ENCODE measurements around the gene ARHGAP8. TPM values are rescaled to one million over a fixed set of nuclear protein-coding genes. Genes with fewer than 3 reads are reported as not detected.

The ARHGAP8 gene
- polyA plus RNA-seq, 1 donor, result 16.2 TPM

- Histone ChIP-seq H3K4me1 (ENCODE audit: control insufficient read depth, insufficient read depth, low read length) (no peaks in the 10 kb centered on the region), H3K27ac (ENCODE audit: low read length) (no peak overlapping the region), H3K36me3 (ENCODE audit: control insufficient read depth, insufficient read depth, low read length) (no peaks in the 10 kb centered on the region), H3K4me3 (ENCODE audit: low read length) (no peak overlapping the region), H3K27me3 (ENCODE audit: control insufficient read depth, insufficient read depth, low read length) (no peaks in the 10 kb centered on the region), H3K9me3 (ENCODE audit: control insufficient read depth, low read depth, low read length) (no peaks in the 10 kb centered on the region)
- no peak for DNase-seq
- WGBS (ENCODE audit: insufficient coverage, low lambda C conversion rate), result no CpG with 5 or more reads among the region's 4 CpGs
Measured at GRCh38 chr22:44764974-44765373, 12.6 kb downstream of the ARHGAP8 start.

GRCh38 chr22:44765571-44766285, 13.4 kb downstream of the ARHGAP8 start:
- H3K27ac ChIP-seq (ENCODE audit: low read length), result no peak overlapping the region
- no peaks in the 10 kb centered on the region for H3K9me3 ChIP-seq (ENCODE audit: control insufficient read depth, low read depth, low read length)
- H3K27me3 ChIP-seq (ENCODE audit: control insufficient read depth, insufficient read depth, low read length), result no peaks in the 10 kb centered on the region
- H3K4me3 ChIP-seq (ENCODE audit: low read length), result no peak overlapping the region
- DNase-seq, result no peak
- no CpG with 5 or more reads among the region's 23 CpGs for WGBS (ENCODE audit: insufficient coverage, low lambda C conversion rate)
- no peaks in the 10 kb centered on the region for H3K36me3 ChIP-seq (ENCODE audit: control insufficient read depth, insufficient read depth, low read length)
- H3K4me1 ChIP-seq (ENCODE audit: control insufficient read depth, insufficient read depth, low read length), result no peaks in the 10 kb centered on the region

- H3K36me3 ChIP-seq (ENCODE audit: control insufficient read depth, insufficient read depth, low read length), result no peaks in the 10 kb centered on the region
- no peak overlapping the region for H3K27ac ChIP-seq (ENCODE audit: low read length)
- H3K9me3 ChIP-seq (ENCODE audit: control insufficient read depth, low read depth, low read length), result no peaks in the 10 kb centered on the region
- H3K4me1 ChIP-seq (ENCODE audit: control insufficient read depth, insufficient read depth, low read length), result no peaks in the 10 kb centered on the region
- DNase-seq, result no peak
- no peak overlapping the region for H3K4me3 ChIP-seq (ENCODE audit: low read length)
- WGBS (ENCODE audit: insufficient coverage, low lambda C conversion rate), result no CpG with 5 or more reads among the region's 1 CpG
- H3K27me3 ChIP-seq (ENCODE audit: control insufficient read depth, insufficient read depth, low read length), result no peaks in the 10 kb centered on the region
Measured at GRCh38 chr22:44773082-44773481, 20.7 kb downstream of the ARHGAP8 start.

GRCh38 chr22:44775862-44776261, 23.5 kb downstream of the ARHGAP8 start:
- DNase-seq, result no peak
- Histone ChIP-seq H3K4me1 (ENCODE audit: control insufficient read depth, insufficient read depth, low read length) (no peaks in the 10 kb centered on the region), H3K36me3 (ENCODE audit: control insufficient read depth, insufficient read depth, low read length) (no peaks in the 10 kb centered on the region), H3K27me3 (ENCODE audit: control insufficient read depth, insufficient read depth, low read length) (no peaks in the 10 kb centered on the region), H3K4me3 (ENCODE audit: low read length) (no peak overlapping the region), H3K27ac (ENCODE audit: low read length) (no peak overlapping the region), H3K9me3 (ENCODE audit: control insufficient read depth, low read depth, low read length) (no peaks in the 10 kb centered on the region)
- whole genome bisulfite sequencing (ENCODE audit: insufficient coverage, low lambda C conversion rate), result no CpG with 5 or more reads among the region's 5 CpGs

GRCh38 chr22:44776605-44777363, 24.4 kb downstream of the ARHGAP8 start:
- no peak overlapping the region for H3K27ac ChIP-seq (ENCODE audit: low read length)

DNA sequence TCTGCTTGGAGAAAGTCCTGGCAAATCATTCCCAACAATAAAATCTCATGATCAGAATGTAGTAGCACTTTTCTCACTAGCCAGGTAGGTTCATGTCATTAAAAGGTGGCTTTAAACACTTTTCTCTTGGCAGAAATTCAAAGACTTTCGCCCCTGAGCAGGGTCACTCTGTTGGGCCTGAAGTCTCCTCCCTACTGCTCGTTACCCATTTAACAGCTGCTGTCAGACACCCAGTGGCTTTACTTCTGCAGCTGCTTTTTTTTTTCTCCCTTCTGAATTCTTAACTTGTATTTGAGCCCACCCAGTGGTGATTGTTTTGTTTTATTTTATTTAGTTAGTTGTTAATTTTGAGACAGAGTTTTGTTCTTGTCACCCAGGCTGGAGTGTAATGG, 25.0 kb downstream of the ARHGAP8 start:
- peak in 1 of 2 donors; percentile 39 for DNase-seq
- WGBS (ENCODE audit: insufficient coverage, low lambda C conversion rate), result no CpG with 5 or more reads among the region's 2 CpGs
- Histone ChIP-seq H3K9me3 (ENCODE audit: control insufficient read depth, low read depth, low read length) (no peaks in the 10 kb centered on the region), H3K4me3 (ENCODE audit: low read length) (no peak overlapping the region), H3K4me1 (ENCODE audit: control insufficient read depth, insufficient read depth, low read length) (no peaks in the 10 kb centered on the region), H3K27me3 (ENCODE audit: control insufficient read depth, insufficient read depth, low read length) (no peaks in the 10 kb centered on the region), H3K27ac (ENCODE audit: low read length) (no peak overlapping the region), H3K36me3 (ENCODE audit: control insufficient read depth, insufficient read depth, low read length) (no peaks in the 10 kb centered on the region)

More at GRCh38 chr22:44776605-44777363, 24.4 kb downstream of the ARHGAP8 start:
- 92% methylated on average over 2 of the region's 16 CpGs for WGBS (ENCODE audit: insufficient coverage, low lambda C conversion rate)
- H3K4me1 ChIP-seq (ENCODE audit: control insufficient read depth, insufficient read depth, low read length), result no peaks in the 10 kb centered on the region
- H3K27me3 ChIP-seq (ENCODE audit: control insufficient read depth, insufficient read depth, low read length), result no peaks in the 10 kb centered on the region
- no peak for DNase-seq
- H3K9me3 ChIP-seq (ENCODE audit: control insufficient read depth, low read depth, low read length), result no peaks in the 10 kb centered on the region
- H3K4me3 ChIP-seq (ENCODE audit: low read length), result no peak overlapping the region
- H3K36me3 ChIP-seq (ENCODE audit: control insufficient read depth, insufficient read depth, low read length), result no peaks in the 10 kb centered on the region

DNA sequence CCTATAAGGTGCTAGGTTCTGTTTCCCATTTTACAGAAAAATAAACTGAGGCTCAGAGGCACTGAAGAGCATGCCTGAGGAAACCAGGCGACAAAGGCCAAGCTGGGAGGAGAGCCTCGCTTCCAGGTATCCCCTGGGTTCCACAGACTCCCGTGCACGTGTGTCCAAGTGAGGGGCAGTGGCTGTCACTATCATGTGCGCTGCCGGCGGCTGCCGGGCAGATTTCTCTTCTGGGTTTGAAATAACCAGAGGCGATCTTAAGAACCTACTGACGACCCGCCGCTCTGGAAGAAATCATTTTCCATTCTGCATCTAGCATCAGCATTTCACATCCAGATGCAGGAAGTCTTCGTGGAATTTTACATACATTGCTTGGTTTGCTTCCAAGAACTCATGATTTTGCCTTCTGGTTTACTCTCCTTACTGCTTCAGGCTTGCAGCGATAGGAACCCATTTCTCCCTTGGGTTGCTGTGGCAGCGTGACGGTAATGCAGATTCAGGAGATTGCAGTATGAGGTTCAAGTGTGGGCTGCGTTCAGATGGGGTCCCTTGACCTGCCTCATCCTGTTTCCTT, 28.6 kb downstream of the ARHGAP8 start:
- Histone ChIP-seq H3K36me3 (ENCODE audit: control insufficient read depth, insufficient read depth, low read length) (no peaks in the 10 kb centered on the region), H3K27ac (ENCODE audit: low read length) (no peak overlapping the region), H3K9me3 (ENCODE audit: control insufficient read depth, low read depth, low read length) (no peaks in the 10 kb centered on the region), H3K4me3 (ENCODE audit: low read length) (no peak overlapping the region), H3K4me1 (ENCODE audit: control insufficient read depth, insufficient read depth, low read length) (no peaks in the 10 kb centered on the region), H3K27me3 (ENCODE audit: control insufficient read depth, insufficient read depth, low read length) (no peaks in the 10 kb centered on the region)
- no peak for DNase-seq
- WGBS (ENCODE audit: insufficient coverage, low lambda C conversion rate), result 87% methylated on average over 3 of the region's 17 CpGs

DNA sequence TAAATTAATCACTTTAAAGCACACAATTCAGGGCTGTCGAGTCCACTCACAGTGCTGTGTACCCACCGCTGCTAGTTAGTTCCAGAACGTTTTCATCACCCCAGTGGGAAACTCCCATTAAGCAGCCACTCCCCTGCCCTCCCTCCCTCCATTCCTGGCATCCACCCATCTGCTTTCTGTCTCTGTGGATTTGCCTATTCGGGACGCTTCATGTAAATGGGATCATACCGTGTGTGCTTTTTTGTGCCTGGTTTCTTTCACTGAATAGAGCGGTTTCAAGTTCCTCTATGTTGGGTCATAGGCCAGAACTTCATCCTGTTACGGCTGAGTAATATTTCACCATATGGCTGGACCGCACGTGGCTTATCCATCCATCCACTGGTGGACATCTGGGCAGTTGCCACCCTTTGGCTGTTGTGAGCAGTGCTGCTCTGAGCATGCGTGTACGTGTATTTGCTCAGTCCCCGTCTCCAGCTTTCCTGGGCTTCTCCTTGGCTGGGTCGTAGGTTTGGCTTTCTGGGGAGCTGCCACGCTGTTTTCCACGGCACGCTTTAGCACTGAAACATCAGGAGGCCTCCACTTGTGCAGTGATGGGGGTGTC, 30.1 kb downstream of the ARHGAP8 start:
- 74% methylated on average over 6 of the region's 17 CpGs for WGBS (ENCODE audit: insufficient coverage, low lambda C conversion rate)
- Histone ChIP-seq H3K27ac (ENCODE audit: low read length) (no peak overlapping the region), H3K36me3 (ENCODE audit: control insufficient read depth, insufficient read depth, low read length) (peaks cover under 1% of the 10 kb centered on the region), H3K4me3 (ENCODE audit: low read length) (no peak overlapping the region), H3K9me3 (ENCODE audit: control insufficient read depth, low read depth, low read length) (no peaks in the 10 kb centered on the region), H3K27me3 (ENCODE audit: control insufficient read depth, insufficient read depth, low read length) (no peaks in the 10 kb centered on the region), H3K4me1 (ENCODE audit: control insufficient read depth, insufficient read depth, low read length) (no peaks in the 10 kb centered on the region)
- no peak for DNase-seq

GRCh38 chr22:44783091-44783490, 30.7 kb downstream of the ARHGAP8 start:
- WGBS (ENCODE audit: insufficient coverage, low lambda C conversion rate), result no CpG with 5 or more reads among the region's 10 CpGs
- no peaks in the 10 kb centered on the region for H3K4me1 ChIP-seq (ENCODE audit: control insufficient read depth, insufficient read depth, low read length)

GRCh38 chr22:44783581-44783980, 31.2 kb downstream of the ARHGAP8 start:
- DNase-seq, result no peak
- no peaks in the 10 kb centered on the region for H3K4me1 ChIP-seq (ENCODE audit: control insufficient read depth, insufficient read depth, low read length)
- H3K27me3 ChIP-seq (ENCODE audit: control insufficient read depth, insufficient read depth, low read length), result no peaks in the 10 kb centered on the region
- no CpG with 5 or more reads among the region's 14 CpGs for WGBS (ENCODE audit: insufficient coverage, low lambda C conversion rate)
- no peaks in the 10 kb centered on the region for H3K9me3 ChIP-seq (ENCODE audit: control insufficient read depth, low read depth, low read length)
- no peak overlapping the region for H3K27ac ChIP-seq (ENCODE audit: low read length)
- H3K4me3 ChIP-seq (ENCODE audit: low read length), result no peak overlapping the region
- peaks cover 2% of the 10 kb centered on the region for H3K36me3 ChIP-seq (ENCODE audit: control insufficient read depth, insufficient read depth, low read length)

More at GRCh38 chr22:44783091-44783490, 30.7 kb downstream of the ARHGAP8 start:
- no peak for DNase-seq
- no peaks in the 10 kb centered on the region for H3K27me3 ChIP-seq (ENCODE audit: control insufficient read depth, insufficient read depth, low read length)
- no peak overlapping the region for H3K27ac ChIP-seq (ENCODE audit: low read length)
- no peaks in the 10 kb centered on the region for H3K9me3 ChIP-seq (ENCODE audit: control insufficient read depth, low read depth, low read length)
- peaks cover 2% of the 10 kb centered on the region for H3K36me3 ChIP-seq (ENCODE audit: control insufficient read depth, insufficient read depth, low read length)
- H3K4me3 ChIP-seq (ENCODE audit: low read length), result no peak overlapping the region

Measured in large intestine (tissue), 3 donors.